Endothelial cell (in vitro differentiated cells): Measurements from ENCODE around the gene TMEM238L. TPM values are rescaled to one million over a fixed set of nuclear protein-coding genes. Genes with fewer than 3 reads are reported as not detected.
"Not testable (repeated sequence)": the region's sequence is repeated elsewhere in the genome, so short reads cannot be mapped to it uniquely, and the experiment has no call there.

Experiments
- DNase-seq: peaks from one replicate; pipeline ENCODE4 v3.0.0; 2021; ENCODE audit warnings: low spot score
- H3K27ac Mint-ChIP-seq: one replicate; pipeline ENCODE4 v1.8.0; 2021; ENCODE audit warnings: mixed read lengths, inconsistent platforms; ENCODE audit not compliant: unreplicated experiment
- H3K27me3 Mint-ChIP-seq: one replicate; pipeline ENCODE4 v1.8.0; 2021; ENCODE audit warnings: mild to moderate bottlenecking, moderate library complexity, mixed read lengths, inconsistent platforms; ENCODE audit not compliant: unreplicated experiment
- H3K36me3 Mint-ChIP-seq: one replicate; pipeline ENCODE4 v1.8.0; 2021; ENCODE audit warnings: mild to moderate bottlenecking, low read depth, mixed read lengths, inconsistent platforms; ENCODE audit not compliant: unreplicated experiment
- H3K4me1 Mint-ChIP-seq: one replicate; pipeline ENCODE4 v1.8.0; 2021; ENCODE audit warnings: mild to moderate bottlenecking, mixed read lengths, inconsistent platforms; ENCODE audit not compliant: unreplicated experiment
- H3K4me3 Mint-ChIP-seq: one replicate; pipeline ENCODE4 v1.8.0; 2021; ENCODE audit warnings: mild to moderate bottlenecking, mixed read lengths, inconsistent platforms; ENCODE audit not compliant: unreplicated experiment
- H3K9me3 Mint-ChIP-seq: one replicate; pipeline ENCODE4 v1.8.0; 2021; ENCODE audit warnings: mixed read lengths, inconsistent platforms; ENCODE audit not compliant: unreplicated experiment
- long read RNA-seq: library from polyadenylated mRNA; unstranded; transcript quantifications from one replicate; pipeline ENCODE4 v2.0.0, GENCODE V29; 2020; ENCODE audit not compliant: unreplicated experiment
- total RNA-seq: library from RNA; stranded (reverse); fragmentation: NEBNext Ultra II Directional; extraction: Animal tissue kit (Norgen Biotek cat#: 25700); gene quantifications from one replicate; pipeline ENCODE4 v1.2.1, GENCODE V29; 2021; ENCODE audit not compliant: unreplicated experiment
- TF ChIP-seq, protein P1 (sequence below): fragments of 200-600 bp; sonication (generic); IDR thresholded peaks from one replicate; pipeline ENCODE4 v1.5.0; 2021; ENCODE audit warnings: antibody characterized with exemption; ENCODE audit not compliant: unreplicated experiment

The TMEM238L gene, protein sequence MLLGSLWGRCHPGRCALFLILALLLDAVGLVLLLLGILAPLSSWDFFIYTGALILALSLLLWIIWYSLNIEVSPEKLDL
- not detected for total RNA-seq
- long read RNA-seq, result 0 reads

DNA sequence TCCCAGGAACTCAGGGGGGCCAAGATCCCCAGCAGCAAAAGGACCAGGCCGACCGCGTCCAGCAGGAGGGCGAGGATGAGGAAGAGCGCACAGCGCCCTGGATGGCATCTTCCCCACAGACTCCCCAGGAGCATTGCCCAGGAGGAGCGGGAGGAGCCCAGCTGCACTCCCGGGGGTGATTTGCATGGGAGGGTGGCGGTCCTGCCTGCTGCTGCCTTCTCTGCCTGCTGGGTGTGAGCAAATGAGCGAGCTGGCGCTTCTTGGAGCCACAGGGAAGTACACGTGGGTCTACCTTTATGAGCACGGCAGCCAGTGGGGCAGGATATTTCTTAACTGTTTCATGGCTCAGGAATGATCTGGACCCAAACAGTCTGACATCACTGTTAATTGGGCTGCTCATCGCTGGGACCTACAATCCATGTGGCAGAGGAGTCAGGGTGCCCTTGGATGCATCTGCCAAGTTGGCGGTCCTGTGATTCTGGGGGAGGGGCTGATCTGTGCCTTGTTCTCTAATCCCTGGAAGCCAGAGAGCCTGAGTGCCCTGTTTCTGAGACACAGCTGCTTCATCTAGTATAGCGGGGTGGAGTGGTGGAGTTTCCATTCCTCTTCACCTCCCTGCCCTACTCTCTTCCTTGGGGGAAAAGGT lies at the start of gene TMEM238L:
Gene TMEM238L, minus strand, starts transcription at position 270 of the 646 bp plus-strand sequence. Its CDS starts 136 bp downstream, at position 134.
- H3K9me3 Mint-ChIP-seq, result no peaks in the 10 kb centered on the region
- no peak for DNase-seq
- H3K36me3 Mint-ChIP-seq, result no peaks in the 10 kb centered on the region
- H3K27ac Mint-ChIP-seq, result no peak within 1 kb of the TSS
- H3K4me1 Mint-ChIP-seq, result no peaks in the 10 kb centered on the region
- TF ChIP-seq, protein P1, sequence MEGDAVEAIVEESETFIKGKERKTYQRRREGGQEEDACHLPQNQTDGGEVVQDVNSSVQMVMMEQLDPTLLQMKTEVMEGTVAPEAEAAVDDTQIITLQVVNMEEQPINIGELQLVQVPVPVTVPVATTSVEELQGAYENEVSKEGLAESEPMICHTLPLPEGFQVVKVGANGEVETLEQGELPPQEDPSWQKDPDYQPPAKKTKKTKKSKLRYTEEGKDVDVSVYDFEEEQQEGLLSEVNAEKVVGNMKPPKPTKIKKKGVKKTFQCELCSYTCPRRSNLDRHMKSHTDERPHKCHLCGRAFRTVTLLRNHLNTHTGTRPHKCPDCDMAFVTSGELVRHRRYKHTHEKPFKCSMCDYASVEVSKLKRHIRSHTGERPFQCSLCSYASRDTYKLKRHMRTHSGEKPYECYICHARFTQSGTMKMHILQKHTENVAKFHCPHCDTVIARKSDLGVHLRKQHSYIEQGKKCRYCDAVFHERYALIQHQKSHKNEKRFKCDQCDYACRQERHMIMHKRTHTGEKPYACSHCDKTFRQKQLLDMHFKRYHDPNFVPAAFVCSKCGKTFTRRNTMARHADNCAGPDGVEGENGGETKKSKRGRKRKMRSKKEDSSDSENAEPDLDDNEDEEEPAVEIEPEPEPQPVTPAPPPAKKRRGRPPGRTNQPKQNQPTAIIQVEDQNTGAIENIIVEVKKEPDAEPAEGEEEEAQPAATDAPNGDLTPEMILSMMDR, result no peak
- H3K4me3 Mint-ChIP-seq, result no peak within 1 kb of the TSS
- H3K27me3 Mint-ChIP-seq, result peaks cover 3% of the 10 kb centered on the region

DNA sequence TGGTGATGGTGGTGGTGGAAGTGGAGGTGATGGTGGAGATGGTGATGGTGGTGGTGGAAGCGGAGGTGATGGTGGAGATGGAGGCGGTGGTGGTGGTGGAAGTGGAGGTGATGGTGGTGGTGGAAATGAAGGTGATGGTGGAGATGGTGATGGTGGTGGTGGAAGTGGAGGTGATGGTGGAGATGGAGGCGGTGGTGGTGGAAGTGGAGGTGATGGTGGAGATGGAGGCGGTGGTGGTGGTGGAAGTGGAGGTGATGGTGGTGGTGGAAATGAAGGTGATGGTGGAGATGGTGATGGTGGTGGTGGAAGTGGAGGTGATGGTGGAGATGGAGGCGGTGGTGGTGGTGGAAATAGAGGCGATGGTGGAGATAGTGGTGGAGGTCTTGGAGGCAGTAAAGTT lies 42.7 kb upstream of the TMEM238L start:
- DNase-seq, H3K27ac Mint-ChIP-seq, H3K36me3 Mint-ChIP-seq, H3K9me3 Mint-ChIP-seq, H3K27me3 Mint-ChIP-seq: not testable (repeated sequence)
- Mint-ChIP-seq H3K4me1 (peaks cover 13% of the 10 kb centered on the region), H3K4me3 (peak overlapping the region; percentile 12)

DNA sequence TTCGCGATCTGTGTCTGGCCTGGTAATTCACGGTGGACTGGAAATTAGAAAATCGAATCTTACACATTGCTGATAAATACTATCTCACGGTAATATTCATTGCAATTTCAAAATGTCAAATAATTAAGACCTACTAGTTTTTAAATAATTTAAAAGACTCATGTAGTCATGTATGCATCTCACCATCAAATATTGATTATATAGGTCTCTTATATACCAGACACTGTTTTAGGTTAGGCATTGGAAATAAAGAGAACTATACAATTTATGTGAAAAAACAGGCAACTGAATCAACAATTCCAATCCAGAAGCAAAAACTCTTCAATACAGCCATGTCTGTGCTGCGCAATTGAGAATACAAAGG lies 41.5 kb upstream of the TMEM238L start:
- TF ChIP-seq, protein P1, result peak; percentile 3
- Mint-ChIP-seq H3K36me3 (no peaks in the 10 kb centered on the region), H3K4me3 (peak overlapping the region; percentile 89), H3K27me3 (peaks cover 5% of the 10 kb centered on the region), H3K27ac (no peak overlapping the region), H3K9me3 (peaks cover 4% of the 10 kb centered on the region), H3K4me1 (peaks cover 13% of the 10 kb centered on the region)
- DNase-seq, result no peak

DNA sequence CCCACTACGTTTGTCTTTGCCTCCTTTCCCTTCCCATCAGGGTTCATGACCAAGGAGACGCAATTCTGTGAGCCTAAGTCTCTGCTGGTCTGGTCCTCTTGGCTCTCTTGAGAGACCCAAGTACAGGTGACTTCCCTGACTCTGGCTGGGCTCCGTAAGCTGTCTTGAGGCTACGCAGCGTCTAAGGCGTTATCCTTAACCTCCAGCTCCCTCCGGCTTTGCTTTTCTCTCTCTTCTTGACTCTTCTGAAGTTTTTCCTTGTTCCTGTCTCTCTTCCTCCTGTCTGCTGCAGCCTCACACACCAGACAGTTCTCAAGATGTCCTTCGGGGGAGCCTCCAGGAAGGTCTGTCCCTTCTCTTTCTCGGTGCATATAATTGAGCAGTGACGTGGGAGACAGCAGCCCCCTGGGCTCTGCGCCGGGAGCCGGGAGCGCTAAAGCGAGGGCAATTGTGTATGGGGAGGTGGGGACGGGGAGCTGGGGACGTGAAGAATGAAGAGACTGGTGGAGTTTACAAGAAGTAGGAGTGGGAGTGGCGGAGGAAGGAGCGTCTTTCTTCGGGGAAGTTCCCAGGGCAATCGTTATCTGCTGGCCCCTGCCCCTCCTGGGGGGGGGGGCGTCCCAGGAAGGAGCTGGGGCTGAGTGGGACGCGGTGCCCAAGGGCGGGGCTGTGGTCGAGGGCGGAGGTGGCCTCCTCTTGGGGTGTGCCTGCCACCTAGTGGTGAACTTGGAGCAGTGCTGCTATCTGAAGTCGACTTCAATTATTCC lies 40.9 kb upstream of the TMEM238L start:
- Mint-ChIP-seq H3K27me3 (peaks cover 5% of the 10 kb centered on the region), H3K4me3 (peak overlapping the region; percentile 89), H3K9me3 (peaks cover 4% of the 10 kb centered on the region), H3K4me1 (peaks cover 13% of the 10 kb centered on the region), H3K36me3 (no peaks in the 10 kb centered on the region), H3K27ac (no peak overlapping the region)
- TF ChIP-seq, protein P1, result peak; percentile 98
- peak; percentile 69 for DNase-seq

DNA sequence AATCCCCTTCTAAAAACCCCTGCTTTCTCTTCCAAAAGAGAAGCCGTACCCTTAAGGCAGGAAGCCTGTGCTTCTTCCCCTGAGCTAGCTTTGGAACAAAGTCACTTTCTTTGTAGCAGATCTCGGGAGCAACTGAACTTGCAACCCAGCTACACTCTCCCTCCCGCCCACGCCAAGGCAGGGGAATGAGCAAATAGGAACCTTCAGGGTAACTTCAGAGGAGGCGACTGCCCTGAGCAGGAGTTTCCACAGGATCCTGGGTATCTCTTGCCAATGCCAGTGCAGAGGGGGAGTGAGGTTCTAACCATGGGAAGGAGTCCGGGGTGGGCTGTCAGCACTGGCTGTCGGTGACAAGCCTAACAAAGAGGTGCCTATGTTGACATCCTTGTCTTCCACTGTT lies 39.9 kb upstream of the TMEM238L start:
- H3K27me3 Mint-ChIP-seq, result peaks cover 5% of the 10 kb centered on the region
- peaks cover 4% of the 10 kb centered on the region for H3K9me3 Mint-ChIP-seq
- DNase-seq, result no peak
- H3K4me1 Mint-ChIP-seq, result peaks cover 13% of the 10 kb centered on the region
- TF ChIP-seq, protein P1, result no peak
- H3K36me3 Mint-ChIP-seq, result no peaks in the 10 kb centered on the region
- H3K4me3 Mint-ChIP-seq, result no peak overlapping the region
- H3K27ac Mint-ChIP-seq, result no peak overlapping the region
